Fibroblast of pulmonary artery (primary cell): ENCODE measurements around the gene SCMH1.
A peak's percentile ranks its signal among the peaks of the same experiment; 100 is the strongest.
"Not testable (repeated sequence)": the region's sequence is repeated elsewhere in the genome, so short reads cannot be mapped to it uniquely, and the experiment has no call there.

Experiments
- DNase-seq: peaks from one replicate; pipeline ENCODE4 v3.0.0-alpha.2; 2010; ENCODE audit warnings: low read depth
- H3K4me3 ChIP-seq: replicated peaks from 2 replicates; pipeline ENCODE4 v1.5.1; 2011; ENCODE audit warnings: low read depth, mild to moderate bottlenecking, control low read depth, low read length, moderate library complexity
- TF ChIP-seq, protein P1 (sequence below): IDR thresholded peaks from 2 replicates; pipeline ENCODE4 v1.5.1; 2011; ENCODE audit warnings: mild to moderate bottlenecking, control low read depth, low read length, inconsistent platforms; ENCODE audit errors: missing control alignments

The SCMH1 gene

DNA sequence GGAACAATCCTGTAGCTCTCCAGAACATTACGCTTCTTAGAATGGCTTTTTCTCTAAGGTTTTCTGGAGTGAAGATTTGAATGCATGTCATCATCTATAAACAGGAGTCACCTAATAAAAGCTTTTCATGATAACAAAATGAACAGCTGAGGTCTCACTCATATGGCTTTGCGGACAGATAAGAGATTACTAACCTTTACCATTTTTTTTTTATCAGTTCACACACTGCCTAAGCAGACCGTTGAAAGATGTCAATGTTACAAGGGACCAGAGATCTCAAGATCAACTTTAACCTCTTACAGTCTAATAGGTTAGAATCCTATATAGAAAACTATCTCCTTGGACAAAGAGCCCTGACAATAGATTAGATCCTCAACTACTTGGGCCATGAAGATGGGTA, 41.4 kb downstream of the SCMH1 start:
- H3K4me3 ChIP-seq: no peak overlapping the region
- TF ChIP-seq, protein P1, sequence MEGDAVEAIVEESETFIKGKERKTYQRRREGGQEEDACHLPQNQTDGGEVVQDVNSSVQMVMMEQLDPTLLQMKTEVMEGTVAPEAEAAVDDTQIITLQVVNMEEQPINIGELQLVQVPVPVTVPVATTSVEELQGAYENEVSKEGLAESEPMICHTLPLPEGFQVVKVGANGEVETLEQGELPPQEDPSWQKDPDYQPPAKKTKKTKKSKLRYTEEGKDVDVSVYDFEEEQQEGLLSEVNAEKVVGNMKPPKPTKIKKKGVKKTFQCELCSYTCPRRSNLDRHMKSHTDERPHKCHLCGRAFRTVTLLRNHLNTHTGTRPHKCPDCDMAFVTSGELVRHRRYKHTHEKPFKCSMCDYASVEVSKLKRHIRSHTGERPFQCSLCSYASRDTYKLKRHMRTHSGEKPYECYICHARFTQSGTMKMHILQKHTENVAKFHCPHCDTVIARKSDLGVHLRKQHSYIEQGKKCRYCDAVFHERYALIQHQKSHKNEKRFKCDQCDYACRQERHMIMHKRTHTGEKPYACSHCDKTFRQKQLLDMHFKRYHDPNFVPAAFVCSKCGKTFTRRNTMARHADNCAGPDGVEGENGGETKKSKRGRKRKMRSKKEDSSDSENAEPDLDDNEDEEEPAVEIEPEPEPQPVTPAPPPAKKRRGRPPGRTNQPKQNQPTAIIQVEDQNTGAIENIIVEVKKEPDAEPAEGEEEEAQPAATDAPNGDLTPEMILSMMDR: no peak
- DNase-seq: no peak

DNA sequence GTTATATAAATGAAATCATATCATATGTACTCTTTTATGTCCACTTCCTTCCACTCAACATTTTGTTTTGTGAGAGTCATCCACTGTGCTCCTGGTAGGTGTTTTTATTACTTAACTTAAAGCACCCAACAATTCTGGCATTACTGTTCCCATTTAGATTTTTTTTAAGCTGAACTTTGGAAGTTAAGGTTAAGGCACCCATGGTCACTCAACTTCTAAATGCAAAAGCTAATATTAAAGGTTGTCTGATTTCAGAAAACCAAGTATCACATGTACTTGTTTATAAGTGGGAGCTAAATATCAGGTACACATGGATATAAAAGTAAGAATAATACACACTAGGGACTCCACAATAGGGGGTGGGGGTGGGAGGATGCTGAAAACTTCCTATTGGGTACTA, 42.7 kb downstream of the SCMH1 start:
- H3K4me3 ChIP-seq: no peak overlapping the region
- DNase-seq: no peak
- TF ChIP-seq, protein P1: no peak

DNA sequence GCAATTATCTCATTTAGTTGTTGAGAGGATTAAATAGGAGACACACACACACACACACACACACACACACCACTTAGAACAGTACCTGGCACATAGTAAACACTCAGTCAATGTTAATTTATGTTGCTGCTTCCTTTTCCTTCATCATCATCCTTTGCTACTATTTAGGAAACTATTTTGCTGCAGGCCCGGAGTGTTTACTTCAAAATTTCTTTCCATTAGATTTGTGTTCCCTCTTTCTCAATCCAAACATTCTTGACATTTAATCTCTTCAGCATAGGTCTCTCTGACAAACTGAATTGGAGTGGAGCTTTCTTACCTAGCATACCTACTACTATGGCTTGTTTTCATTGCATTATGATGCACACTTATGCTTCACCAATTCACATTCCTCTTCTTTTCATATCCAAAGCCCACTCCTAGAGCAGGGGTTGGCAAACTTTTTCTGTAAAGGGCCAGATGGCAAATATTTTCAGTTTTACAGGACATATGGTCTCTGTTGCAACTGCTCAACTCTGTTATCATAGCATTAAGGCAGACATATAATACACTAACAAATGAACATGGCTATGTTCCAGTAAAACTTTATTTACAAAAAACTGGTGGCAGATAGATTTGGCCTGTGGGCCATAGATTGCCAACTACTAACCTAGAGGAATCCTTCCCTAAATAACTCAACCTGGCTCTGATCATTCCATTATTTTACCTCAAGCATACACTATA, 49.5 kb downstream of the SCMH1 start:
- DNase-seq: peak; percentile 16
- H3K4me3 ChIP-seq: no peak overlapping the region
- TF ChIP-seq, protein P1: no peak

DNA sequence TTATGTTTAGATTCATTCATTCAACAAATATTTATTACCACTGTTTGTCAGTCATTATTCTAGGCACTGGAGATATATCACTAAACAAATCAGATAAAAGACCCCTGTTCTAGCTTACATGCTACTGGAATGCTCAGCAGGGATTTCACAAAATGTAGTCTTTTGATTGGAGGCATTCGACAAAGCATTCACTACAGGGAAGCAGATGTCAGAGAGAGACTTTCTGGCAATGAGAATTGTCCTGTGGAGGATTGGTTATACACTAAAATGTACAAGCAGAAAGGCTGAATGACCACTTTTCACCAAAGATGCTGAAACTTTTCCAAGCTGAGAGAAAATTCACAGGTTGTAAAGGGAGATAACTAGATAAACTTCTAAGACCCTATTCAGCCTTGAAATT, 57.7 kb downstream of the SCMH1 start:
- TF ChIP-seq, protein P1: no peak
- DNase-seq: no peak
- no peak overlapping the region for H3K4me3 ChIP-seq

DNA sequence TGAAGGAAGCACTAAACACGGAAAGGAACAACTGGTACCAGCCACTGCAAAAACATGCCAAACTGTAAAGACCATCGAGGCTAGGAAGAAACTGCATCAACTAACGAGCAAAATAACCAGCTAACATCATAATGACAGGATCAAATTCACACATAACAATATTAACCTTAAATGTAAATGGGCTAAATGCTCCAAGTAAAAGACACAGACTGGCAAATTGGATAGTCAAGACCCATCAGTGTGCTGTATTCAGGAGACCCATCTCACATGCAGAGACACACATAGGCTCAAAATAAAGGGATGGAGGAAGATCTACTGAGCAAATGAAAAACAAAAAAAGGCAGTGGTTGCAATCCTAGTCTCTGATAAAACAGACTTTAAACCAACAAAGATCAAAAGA, 63.9 kb downstream of the SCMH1 start:
- not testable (repeated sequence) for H3K4me3 ChIP-seq, DNase-seq

DNA sequence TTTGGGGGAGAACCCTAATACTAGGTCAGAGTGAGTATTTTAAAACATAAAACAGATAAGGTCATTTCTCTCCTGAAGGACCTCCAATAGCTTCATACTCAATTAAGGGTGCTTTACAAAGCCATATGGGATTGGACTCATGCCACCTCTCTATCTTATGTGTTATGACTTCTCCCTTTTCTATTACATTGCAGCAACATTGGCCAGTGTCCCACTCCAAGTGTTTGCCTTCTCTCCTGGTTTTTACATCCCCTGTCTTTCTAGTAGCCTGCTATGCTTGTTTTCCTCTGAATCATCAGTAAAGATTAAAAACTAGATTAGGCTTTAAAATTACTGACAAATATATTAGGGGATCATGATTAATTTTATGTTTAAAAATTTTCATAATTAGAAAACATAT, 66.6 kb downstream of the SCMH1 start:
- TF ChIP-seq, protein P1: no peak
- no peak overlapping the region for H3K4me3 ChIP-seq
- peak; percentile 52 for DNase-seq

DNA sequence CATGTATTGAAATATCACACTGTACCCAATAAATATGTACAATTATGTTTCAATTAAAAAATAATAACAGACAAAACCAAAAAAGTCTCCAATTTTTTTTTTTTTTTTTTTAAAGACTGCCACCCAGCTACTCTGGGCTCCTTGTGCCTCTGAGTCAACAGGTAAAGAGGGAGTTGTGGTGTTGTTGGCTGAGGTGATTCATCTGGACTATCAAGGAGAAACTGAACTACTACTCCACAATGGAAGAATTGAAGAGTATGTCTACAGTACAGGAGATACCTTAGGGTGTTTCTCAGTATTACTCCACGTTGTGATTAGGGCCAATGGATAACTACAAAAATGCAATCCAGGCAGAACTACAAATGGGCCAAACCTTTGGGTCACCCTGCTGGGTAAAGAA, 67.9 kb downstream of the SCMH1 start:
- TF ChIP-seq, protein P1: no peak
- no peak for DNase-seq
- no peak overlapping the region for H3K4me3 ChIP-seq
